Caco-2 (cell line): ENCODE measurements around the gene EPHA1. TPM values are rescaled to one million over a fixed set of nuclear protein-coding genes. Genes with fewer than 3 reads are reported as not detected.

Experiments used
- BruUV-seq: library from RNA; stranded (reverse); fragments of 400-500 nt; replicated peaks from 2 replicates; lab custom pipeline; 2021; lab: Mats Ljungman, UMichigan
- CTCF ChIA-PET: fragments of 300-600 bp; sonication (Branson Sonifier 250); formaldehyde crosslinking; loops from one replicate; lab custom pipeline; 2022; ENCODE audit warnings: antibody characterized with exemption; lab: Charles Lee
- POLR2A ChIA-PET: fragments of 300-600 bp; sonication (Branson Sonifier 250); formaldehyde crosslinking; loops from one replicate; lab custom pipeline; 2022; ENCODE audit warnings: antibody characterized with exemption; lab: Charles Lee
- DNase-seq, 2 experiments: peaks; one replicate each; pipeline versions ENCODE4 v3.0.0 to v3.0.0-alpha.2; 2020 to 2022
- H3K27me3 ChIP-seq: replicated peaks from 2 replicates; pipeline ENCODE4 v1.6.0; 2011; ENCODE audit warnings: low read length; ENCODE audit not compliant: control insufficient read depth, insufficient read depth
- H3K36me3 ChIP-seq: 2 replicates; pipeline ENCODE4 v1.5.1; 2011; ENCODE audit warnings: low read length; ENCODE audit not compliant: control insufficient read depth, insufficient read depth
- H3K4me1 ChIP-seq: fragments of 250-450 bp; sonication (Bioruptor Pico); 2 replicates; pipeline ENCODE4 v1.5.1; 2020; ENCODE audit warnings: mild to moderate bottlenecking
- H3K4me3 ChIP-seq: 2 replicates; pipeline ENCODE4 v1.5.1; 2011; ENCODE audit warnings: low read depth, mild to moderate bottlenecking, control low read depth, low read length
- H3K9me3 ChIP-seq: fragments of 250-450 bp; sonication (Bioruptor Pico); 2 replicates; pipeline ENCODE4 v1.5.1; 2020; ENCODE audit warnings: mild to moderate bottlenecking, moderate library complexity
- H3K27ac Mint-ChIP-seq: one replicate; pipeline ENCODE4 v1.8.0; 2022; ENCODE audit warnings: mixed read lengths; ENCODE audit not compliant: unreplicated experiment
- H3K27me3 Mint-ChIP-seq: one replicate; pipeline ENCODE4 v1.8.0; 2022; ENCODE audit warnings: mixed read lengths; ENCODE audit not compliant: insufficient read depth, unreplicated experiment
- H3K36me3 Mint-ChIP-seq: one replicate; pipeline ENCODE4 v1.8.0; 2022; ENCODE audit warnings: mild to moderate bottlenecking, mixed read lengths; ENCODE audit not compliant: insufficient read depth, unreplicated experiment
- H3K4me1 Mint-ChIP-seq: one replicate; pipeline ENCODE4 v1.8.0; 2022; ENCODE audit warnings: low read depth, mixed read lengths; ENCODE audit not compliant: unreplicated experiment
- H3K4me3 Mint-ChIP-seq: one replicate; pipeline ENCODE4 v1.8.0; 2022; ENCODE audit warnings: mild to moderate bottlenecking, moderate library complexity, mixed read lengths; ENCODE audit not compliant: unreplicated experiment
- H3K9me3 Mint-ChIP-seq: one replicate; pipeline ENCODE4 v1.8.0; 2022; ENCODE audit warnings: mixed read lengths; ENCODE audit not compliant: unreplicated experiment
- CTCF ChIP-seq, 2 experiments: fragments of 200-600 bp in 1 of 2; IDR thresholded peaks; 1 replicate in 1 of 2; 2 replicates in 1 of 2; pipeline versions ENCODE4 v1.5.1 to v1.8.0; 2011 to 2022; ENCODE audit warnings: antibody characterized with exemption in 1 of 2, control low read depth in 1 of 2, inconsistent platforms in 1 of 2, low read depth in 1 of 2, low read length in 1 of 2, mild to moderate bottlenecking in 1 of 2, moderate library complexity in 1 of 2; ENCODE audit not compliant: insufficient read depth in 1 of 2, severe bottlenecking in 1 of 2, unreplicated experiment in 1 of 2
- intact Hi-C: fragments of 100-400 bp; cut with micrococcal nuclease; formaldehyde crosslinking; loops from one replicate; pipeline ENCODE4 v1.10.0; 2022; ENCODE audit not compliant: unreplicated experiment
- total RNA-seq: library from RNA; stranded (reverse); gene quantifications from 2 replicates; pipeline ENCODE4 v1.2.3, GENCODE V29; 2022

EPHA1 gene
- total RNA-seq, 1 experiment from 2014 or later: 66.6 TPM

- POLR2A ChIA-PET: interaction anchor here (0.7 kb wide), 1 partner anchor 42 kb away, joined by 5 read pairs; no protein-coding TSS in a partner anchor
- CTCF ChIA-PET: interaction anchor here (0.6 kb wide), 1 partner anchor 121 kb away, joined by 6 read pairs; no protein-coding TSS in a partner anchor
Observed at GRCh38 chr7:143361552-143362130, 47.0 kb downstream of the EPHA1 start.

GRCh38 chr7:143360788-143361551 lies 47.7 kb downstream of the EPHA1 start:
- peak in 1 of 2 experiments; percentile 31 for DNase-seq
- Mint-ChIP-seq H3K36me3 (peaks cover 6% of the 10 kb centered on the region), H3K27me3 (peaks cover 3% of the 10 kb centered on the region), H3K27ac (no peak overlapping the region), H3K4me1 (peaks cover 23% of the 10 kb centered on the region), H3K4me3 (peak overlapping the region; percentile 94), H3K9me3 (no peaks in the 10 kb centered on the region)
- Histone ChIP-seq H3K4me3 (peak overlapping the region; percentile 52), H3K27me3 (no peaks in the 10 kb centered on the region), H3K4me1 (no peaks in the 10 kb centered on the region; the same call in 1 of the 2 replicates), H3K36me3 (no peaks in the 10 kb centered on the region), H3K9me3 (no peaks in the 10 kb centered on the region)
- ChIA-PET POLR2A (no interaction called here), CTCF (no interaction called here)
- no peak for TF ChIP-seq CTCF (IDR thresholded peaks at IDR 0.05; ENCODE audit: insufficient read depth in 1 of 2, low read depth in 1 of 2, low read length in 1 of 2, severe bottlenecking in 1 of 2, unreplicated experiment in 1 of 2)
- BruUV-seq: no TSS peak
- intact Hi-C loops: loop anchor here (1.0 kb wide), 1 partner anchor 16 kb away; no protein-coding TSS in a partner anchor

More at GRCh38 chr7:143361552-143362130, 47.0 kb downstream of the EPHA1 start:
- H3K9me3 ChIP-seq: no peaks in the 10 kb centered on the region
- BruUV-seq: no TSS peak
- no peaks in the 10 kb centered on the region; the same call in 1 of the 2 replicates for H3K4me1 ChIP-seq
- TF ChIP-seq CTCF (IDR thresholded peaks at IDR 0.05; ENCODE audit: insufficient read depth in 1 of 2, low read depth in 1 of 2, low read length in 1 of 2, severe bottlenecking in 1 of 2, unreplicated experiment in 1 of 2): no peak
- peaks cover 3% of the 10 kb centered on the region for H3K27me3 Mint-ChIP-seq
- H3K9me3 Mint-ChIP-seq: no peaks in the 10 kb centered on the region
- H3K27ac Mint-ChIP-seq: peak overlapping the region; percentile 55
- peaks cover 6% of the 10 kb centered on the region for H3K36me3 Mint-ChIP-seq
- H3K4me3 Mint-ChIP-seq: peak overlapping the region; percentile 94
- peak in 1 of 2 experiments; percentile 37 for DNase-seq
- intact Hi-C loops: loop anchor here (2.0 kb wide), 1 partner anchor 19 kb away; the partner anchor contains the start of gene ZYX
- H3K4me1 Mint-ChIP-seq: peaks cover 23% of the 10 kb centered on the region
- H3K27me3 ChIP-seq: no peaks in the 10 kb centered on the region
- H3K4me3 ChIP-seq: peak overlapping the region; percentile 52
- no peaks in the 10 kb centered on the region for H3K36me3 ChIP-seq

- H3K36me3 Mint-ChIP-seq: peaks cover 6% of the 10 kb centered on the region
- no peak overlapping the region for H3K4me3 ChIP-seq
- intact Hi-C loops: loop anchor here (1.0 kb wide), 1 partner anchor 15 kb away; no protein-coding TSS in a partner anchor
- H3K4me1 Mint-ChIP-seq: peaks cover 20% of the 10 kb centered on the region
- no peaks in the 10 kb centered on the region; the same call in 1 of the 2 replicates for H3K4me1 ChIP-seq
- no peak overlapping the region for H3K27ac Mint-ChIP-seq
- H3K36me3 ChIP-seq: no peaks in the 10 kb centered on the region
- H3K4me3 Mint-ChIP-seq: no peak overlapping the region
- no peaks in the 10 kb centered on the region for H3K27me3 ChIP-seq
- CTCF ChIA-PET: interaction anchor here (0.5 to 1.2 kb wide), 2 partner anchors 14 to 20 kb away, joined by 3 to 4 read pairs; no protein-coding TSS in a partner anchor
- peaks cover 3% of the 10 kb centered on the region for H3K27me3 Mint-ChIP-seq
- H3K9me3 Mint-ChIP-seq: no peaks in the 10 kb centered on the region
- no peak for DNase-seq
- TF ChIP-seq CTCF (IDR thresholded peaks at IDR 0.05; ENCODE audit: insufficient read depth in 1 of 2, low read depth in 1 of 2, low read length in 1 of 2, severe bottlenecking in 1 of 2, unreplicated experiment in 1 of 2): no peak
- no TSS peak for BruUV-seq
- no peaks in the 10 kb centered on the region for H3K9me3 ChIP-seq
- POLR2A ChIA-PET: interaction anchor here (0.6 kb wide), 1 partner anchor 17 kb away, joined by 3 read pairs; no protein-coding TSS in a partner anchor
Observed at GRCh38 chr7:143359771-143360353, 48.8 kb downstream of the EPHA1 start.
